ENCODE data around the gene PDZD7. TPM values are rescaled to one million over a fixed set of nuclear protein-coding genes. Genes with fewer than 3 reads are reported as not detected.
A peak's percentile ranks its signal among the peaks of the same experiment; 100 is the strongest.

PDZD7 gene
- total RNA-seq, 1 donor from 2014 or later = 1.6 TPM

- Histone ChIP-seq H3K27ac (peak overlapping the region; percentile 87), H3K4me1 (peaks cover 43% of the 10 kb centered on the region), H3K9me3 (no peaks in the 10 kb centered on the region), H3K4me3 (peak overlapping the region; percentile 92), H3K36me3 (peaks cover 36% of the 10 kb centered on the region), H3K27me3 (no peaks in the 10 kb centered on the region)
- peak; percentile 21 for ATAC-seq
- intact Hi-C loops (cut with DNase I) = no loop called here
- peak; percentile 82 for DNase-seq
- TF ChIP-seq, protein P1, sequence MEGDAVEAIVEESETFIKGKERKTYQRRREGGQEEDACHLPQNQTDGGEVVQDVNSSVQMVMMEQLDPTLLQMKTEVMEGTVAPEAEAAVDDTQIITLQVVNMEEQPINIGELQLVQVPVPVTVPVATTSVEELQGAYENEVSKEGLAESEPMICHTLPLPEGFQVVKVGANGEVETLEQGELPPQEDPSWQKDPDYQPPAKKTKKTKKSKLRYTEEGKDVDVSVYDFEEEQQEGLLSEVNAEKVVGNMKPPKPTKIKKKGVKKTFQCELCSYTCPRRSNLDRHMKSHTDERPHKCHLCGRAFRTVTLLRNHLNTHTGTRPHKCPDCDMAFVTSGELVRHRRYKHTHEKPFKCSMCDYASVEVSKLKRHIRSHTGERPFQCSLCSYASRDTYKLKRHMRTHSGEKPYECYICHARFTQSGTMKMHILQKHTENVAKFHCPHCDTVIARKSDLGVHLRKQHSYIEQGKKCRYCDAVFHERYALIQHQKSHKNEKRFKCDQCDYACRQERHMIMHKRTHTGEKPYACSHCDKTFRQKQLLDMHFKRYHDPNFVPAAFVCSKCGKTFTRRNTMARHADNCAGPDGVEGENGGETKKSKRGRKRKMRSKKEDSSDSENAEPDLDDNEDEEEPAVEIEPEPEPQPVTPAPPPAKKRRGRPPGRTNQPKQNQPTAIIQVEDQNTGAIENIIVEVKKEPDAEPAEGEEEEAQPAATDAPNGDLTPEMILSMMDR (IDR thresholded peaks at IDR 0.05) = no peak
Observed at GRCh38 chr10:101000915-101001658, 29.8 kb downstream of the PDZD7 start.

DNA sequence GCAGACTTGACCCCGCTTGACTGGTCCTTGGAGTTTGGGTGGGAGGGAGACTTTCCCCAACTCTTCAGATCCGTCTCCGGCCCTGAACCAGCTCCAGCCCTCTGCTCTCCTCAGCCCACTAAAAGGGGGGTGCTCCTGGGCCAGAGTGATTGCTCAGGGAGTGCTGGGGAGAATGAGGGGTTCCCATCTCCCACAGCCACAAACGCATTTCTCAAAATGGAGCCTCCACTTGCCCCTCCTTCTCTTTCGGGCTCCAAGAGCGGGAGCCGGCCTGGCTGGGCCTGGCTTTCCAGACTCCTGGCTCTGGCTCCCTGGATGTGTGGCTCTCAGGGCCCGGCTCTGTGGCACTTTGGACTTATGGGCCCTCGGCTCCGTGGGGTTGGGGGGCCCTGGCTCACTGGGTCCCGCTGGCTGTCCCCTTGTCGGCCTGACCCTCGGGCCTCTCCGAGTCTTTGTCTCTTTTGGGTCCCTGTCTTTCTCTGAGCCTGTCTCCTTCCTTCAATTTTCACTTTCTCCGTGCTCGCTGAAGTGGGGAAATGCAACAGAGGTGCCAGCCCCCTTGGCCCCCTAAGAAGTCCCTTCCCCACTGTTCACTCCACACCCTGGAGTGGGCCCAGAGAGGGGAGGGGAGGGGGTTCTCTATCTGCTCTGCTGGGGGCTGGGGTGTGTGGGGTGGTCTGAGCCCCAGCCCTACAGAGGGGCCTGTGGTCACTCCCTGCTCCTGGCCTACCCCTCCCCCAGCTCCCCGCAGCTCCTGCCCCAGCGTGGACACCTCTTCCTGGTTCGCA, 30.6 kb downstream of the PDZD7 start:
- intact Hi-C loops (cut with DNase I) = no loop called here
- H3K27me3 ChIP-seq = no peaks in the 10 kb centered on the region
- DNase-seq (no peak), ATAC-seq (no peak)
- peaks cover 43% of the 10 kb centered on the region for H3K4me1 ChIP-seq
- H3K36me3 ChIP-seq = peaks cover 28% of the 10 kb centered on the region
- H3K4me3 ChIP-seq = peak overlapping the region; percentile 92
- no peaks in the 10 kb centered on the region for H3K9me3 ChIP-seq
- H3K27ac ChIP-seq = peak overlapping the region; percentile 87
- TF ChIP-seq, protein P1 (IDR thresholded peaks at IDR 0.05) = no peak

- H3K4me1 ChIP-seq = peaks cover 43% of the 10 kb centered on the region
- H3K36me3 ChIP-seq = peaks cover 22% of the 10 kb centered on the region
- DNase-seq (no peak), ATAC-seq (no peak)
- peak within 1 kb of the TSS; percentile 99 for H3K27ac ChIP-seq
- intact Hi-C loops (cut with DNase I) = no loop called here
- H3K27me3 ChIP-seq = no peaks in the 10 kb centered on the region
- H3K9me3 ChIP-seq = no peaks in the 10 kb centered on the region
- H3K4me3 ChIP-seq = peak within 1 kb of the TSS; percentile 92
- TF ChIP-seq, protein P1 (IDR thresholded peaks at IDR 0.05) = no peak
Observed at GRCh38 chr10:100999742-101000126, 31.2 kb downstream of the PDZD7 start, which contains the start of gene LZTS2. LZTS2 (plus strand) TSS chr10:100999808; CDS start chr10:101002539, 2,731 bp downstream.

DNA sequence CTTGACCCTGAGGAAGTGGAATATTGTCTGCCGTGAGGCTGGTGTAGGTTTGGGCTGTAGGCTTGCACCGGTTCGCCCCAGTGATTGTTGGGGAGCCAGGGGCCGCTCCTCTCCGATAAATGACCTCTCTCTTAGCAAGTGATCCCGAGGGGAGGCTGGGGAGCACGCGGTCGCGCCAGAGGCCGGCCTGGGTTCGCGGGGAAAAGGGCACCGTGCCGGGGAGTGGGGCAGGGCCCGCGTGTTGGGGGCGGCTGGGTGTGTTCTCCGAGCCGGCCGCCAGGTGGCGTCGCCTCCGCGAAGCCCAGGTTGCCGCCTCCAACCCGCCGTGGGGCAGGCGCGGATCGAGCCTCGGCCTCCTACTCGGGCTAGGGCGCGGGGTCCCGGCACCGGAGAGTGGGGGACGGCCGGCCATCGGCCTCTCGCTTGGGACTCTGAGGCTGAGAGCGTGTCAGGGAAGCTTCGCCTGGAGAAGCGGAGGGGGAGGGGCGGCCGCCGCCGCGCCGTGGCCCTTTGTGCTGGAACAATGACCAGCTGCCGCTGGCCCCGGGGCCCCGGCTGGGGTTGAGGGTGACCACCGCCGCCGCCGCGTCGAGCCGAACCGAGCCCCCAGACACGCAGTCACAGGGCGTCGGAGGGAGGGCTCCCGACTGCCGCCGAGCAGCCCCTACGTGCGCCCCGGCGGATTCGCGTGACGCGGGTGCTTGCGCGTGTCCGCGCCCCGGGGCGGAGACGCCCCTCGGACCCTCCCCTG, 31.8 kb downstream of the PDZD7 start:
- TF ChIP-seq, protein P1 (IDR thresholded peaks at IDR 0.05) = peak; percentile 95
- no peaks in the 10 kb centered on the region for H3K27me3 ChIP-seq
- H3K9me3 ChIP-seq = no peaks in the 10 kb centered on the region
- H3K36me3 ChIP-seq = peaks cover 18% of the 10 kb centered on the region
- peak overlapping the region; percentile 99 for H3K27ac ChIP-seq
- peak overlapping the region; percentile 92 for H3K4me3 ChIP-seq
- peaks cover 43% of the 10 kb centered on the region for H3K4me1 ChIP-seq
- ATAC-seq (peak; percentile 81), DNase-seq (peak; percentile 93)
- intact Hi-C loops (cut with DNase I) = no loop called here

GRCh38 chr10:100998183-100998990, 32.5 kb downstream of the PDZD7 start:
- TF ChIP-seq, protein P1 (IDR thresholded peaks at IDR 0.05) = no peak
- intact Hi-C loops (cut with DNase I) = no loop called here
- H3K4me1 ChIP-seq = peaks cover 43% of the 10 kb centered on the region

More at GRCh38 chr10:100998183-100998990, 32.5 kb downstream of the PDZD7 start:
- Histone ChIP-seq H3K27ac (peak overlapping the region; percentile 99), H3K27me3 (no peaks in the 10 kb centered on the region), H3K4me3 (peak overlapping the region; percentile 92), H3K9me3 (no peaks in the 10 kb centered on the region), H3K36me3 (peaks cover 12% of the 10 kb centered on the region)
- DNase-seq (peak; percentile 92), ATAC-seq (peak; percentile 48)
